Left forelimb (tissue), 1 donor: ENCODE results near the gene IPO13.

ENCODE experiments used
- DNase-seq: peaks from one replicate; pipeline ENCODE4 v3.0.0-alpha.2; 2018; ENCODE audit warnings: low spot score

The IPO13 gene

GRCh38 chr1:43987159-43987902 is 40.6 kb downstream of the IPO13 start:
- no peak for DNase-seq

GRCh38 chr1:43990271-43991199 is 43.8 kb downstream of the IPO13 start:
- DNase-seq = no peak

GRCh38 chr1:43991200-43991475 is 44.4 kb downstream of the IPO13 start:
- DNase-seq = no peak

- DNase-seq = peak; percentile 86
These were observed 44.9 kb downstream of the IPO13 start, which contains the start of gene CCDC24 for GRCh38 chr1:43991476-43992231. Gene CCDC24, plus strand, starts transcription at chr1:43991599. Its CDS starts 280 bp downstream, at chr1:43991879.

DNA sequence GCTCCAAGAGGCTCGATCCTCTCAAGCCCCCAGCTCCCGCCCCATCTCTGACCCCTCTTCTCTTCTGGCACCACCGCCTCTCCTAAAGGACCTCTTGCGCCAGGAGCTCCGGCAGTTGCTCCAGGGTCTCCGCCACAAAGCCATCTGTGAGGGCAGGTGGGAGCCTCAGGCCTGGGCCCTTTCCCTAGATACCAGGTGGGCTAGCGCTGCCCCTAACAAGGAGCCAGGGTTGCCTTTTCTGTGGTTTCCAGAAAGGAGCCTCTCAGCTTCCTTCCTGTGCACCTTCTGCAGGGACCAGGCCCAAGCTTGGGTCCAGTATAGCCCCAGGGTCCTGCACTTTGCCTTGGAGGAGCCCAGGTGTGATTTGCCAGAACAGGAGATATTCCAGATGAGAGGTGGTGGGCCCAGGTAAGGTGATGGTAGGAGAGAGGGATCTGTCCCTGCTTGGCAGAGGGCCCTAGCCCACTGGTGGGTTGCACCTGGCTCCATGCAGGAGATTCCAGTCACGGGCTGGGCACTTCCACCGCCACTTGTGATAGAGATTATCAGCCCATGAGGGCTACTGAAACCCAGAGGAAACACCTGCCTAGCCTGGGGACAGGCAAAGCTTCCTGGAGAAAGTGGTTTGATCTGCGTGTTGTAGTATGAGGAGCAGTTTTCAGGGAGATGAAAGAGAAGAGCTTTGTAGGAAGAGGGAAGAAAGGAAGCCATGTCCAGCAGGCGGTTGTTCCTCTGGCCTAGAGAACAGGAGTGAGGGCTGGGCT is 45.7 kb downstream of the IPO13 start:
- no peak for DNase-seq

DNA sequence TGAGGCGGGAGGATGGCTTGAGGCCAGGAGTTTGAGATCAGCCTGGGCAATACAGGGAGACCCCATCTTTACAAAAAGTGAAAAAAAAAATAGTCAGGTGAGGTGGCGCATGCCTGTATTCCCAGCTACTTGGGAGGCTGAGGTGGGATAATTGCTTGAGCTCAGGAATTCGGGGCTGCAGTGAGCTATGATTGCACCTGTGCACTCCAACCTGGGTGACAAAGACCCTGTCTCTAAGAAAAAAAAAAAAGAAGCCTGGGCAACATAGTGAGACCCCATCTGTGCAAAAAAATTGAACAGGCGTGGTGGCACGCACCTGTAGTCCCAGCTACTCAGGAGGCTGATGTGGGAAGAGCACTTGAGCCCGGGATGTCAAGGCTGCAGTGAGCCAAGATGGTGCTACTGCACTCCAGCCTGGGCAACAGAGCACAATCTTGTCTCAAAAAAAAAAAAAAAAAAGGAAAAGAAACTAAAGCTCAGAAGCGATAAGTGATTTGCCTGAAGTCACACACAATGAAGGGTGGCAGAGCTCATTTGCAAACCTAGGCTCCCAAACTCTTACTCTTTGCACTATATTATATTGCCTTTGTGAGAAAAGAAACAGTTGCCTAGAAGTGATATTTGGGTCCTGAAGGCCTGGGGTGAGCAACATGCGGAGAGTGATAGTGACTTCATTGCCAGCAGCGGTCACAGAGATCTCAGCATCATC is 46.6 kb downstream of the IPO13 start:
- DNase-seq = no peak

GRCh38 chr1:43994071-43994470 is 47.3 kb downstream of the IPO13 start:
- DNase-seq = no peak

- no peak for DNase-seq
These were observed 48.3 kb downstream of the IPO13 start for GRCh38 chr1:43994794-43995790.

DNA sequence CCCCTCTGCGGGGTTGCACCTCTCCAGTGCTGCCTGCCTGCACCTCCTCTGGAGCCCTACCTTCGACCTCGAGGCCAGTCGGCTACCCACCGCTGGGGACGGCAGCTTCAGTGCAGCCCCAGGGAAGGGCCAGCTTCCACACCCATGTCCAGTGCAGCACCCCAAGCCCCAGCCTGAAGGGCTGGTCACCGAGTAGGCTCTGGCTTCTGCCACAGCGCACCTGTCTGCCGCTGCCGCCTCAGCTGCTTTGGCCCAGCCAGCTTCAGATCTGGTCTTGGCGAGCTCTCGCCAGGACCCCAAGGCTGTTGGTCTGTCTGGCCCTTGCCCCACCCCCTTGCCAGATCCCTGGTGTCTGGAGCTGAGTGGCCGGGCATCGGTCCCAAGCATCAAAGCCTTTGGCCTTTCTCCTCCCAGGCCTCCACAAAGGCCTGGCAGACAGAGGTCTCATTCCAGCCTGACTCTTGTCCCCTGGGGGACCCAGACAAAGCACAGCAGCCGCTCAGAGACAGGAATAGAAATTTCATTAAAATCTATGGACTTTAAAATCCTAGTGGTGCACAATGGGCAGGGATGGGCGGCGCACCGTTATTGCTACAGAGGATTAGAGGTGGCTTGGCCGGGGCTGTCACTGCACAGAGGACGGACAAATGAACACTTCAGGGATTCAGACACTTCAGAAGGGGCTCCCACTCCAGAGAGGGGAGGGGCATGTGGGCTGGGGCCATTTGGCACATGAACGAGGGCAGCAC is 49.4 kb downstream of the IPO13 start:
- no peak for DNase-seq

GRCh38 chr1:43996733-43997115 is 50.0 kb downstream of the IPO13 start:
- no peak for DNase-seq

DNA sequence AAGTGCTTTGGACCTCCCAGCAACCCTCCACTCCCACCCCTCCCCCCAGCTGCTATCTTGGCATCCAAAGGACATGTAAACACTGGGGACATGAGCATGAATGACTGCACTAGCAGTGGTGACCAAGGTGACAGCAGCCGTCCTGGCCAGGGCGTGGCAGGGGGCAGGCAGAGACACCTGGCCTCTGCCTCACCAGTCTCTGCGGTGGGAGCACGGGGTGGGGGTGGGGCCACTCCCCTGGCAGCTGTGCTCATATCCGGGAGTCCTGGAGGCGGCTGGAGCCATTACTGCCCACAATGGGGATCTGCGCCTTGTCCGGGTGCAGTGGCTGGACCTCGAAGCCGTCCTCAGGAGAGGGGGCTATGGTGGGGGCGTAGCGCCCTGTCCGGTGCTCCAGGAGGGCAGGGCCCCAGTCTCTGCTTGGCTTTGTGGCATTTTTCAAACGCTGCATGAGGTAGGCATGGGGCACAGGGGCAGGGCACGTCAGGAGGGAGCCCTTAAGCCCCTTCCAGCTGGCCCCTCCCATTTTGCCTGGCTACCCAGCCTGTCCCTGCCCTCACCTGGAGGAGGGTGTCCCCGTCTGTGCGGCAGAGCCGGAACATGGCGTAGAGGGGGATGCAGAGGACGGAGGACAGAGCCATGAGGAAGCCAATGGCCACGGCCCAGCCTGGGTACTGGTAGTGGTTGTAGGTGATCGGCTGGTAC is 50.7 kb downstream of the IPO13 start:
- no peak for DNase-seq

- DNase-seq = no peak
These were observed 51.2 kb downstream of the IPO13 start for GRCh38 chr1:43998000-43998378.

DNA sequence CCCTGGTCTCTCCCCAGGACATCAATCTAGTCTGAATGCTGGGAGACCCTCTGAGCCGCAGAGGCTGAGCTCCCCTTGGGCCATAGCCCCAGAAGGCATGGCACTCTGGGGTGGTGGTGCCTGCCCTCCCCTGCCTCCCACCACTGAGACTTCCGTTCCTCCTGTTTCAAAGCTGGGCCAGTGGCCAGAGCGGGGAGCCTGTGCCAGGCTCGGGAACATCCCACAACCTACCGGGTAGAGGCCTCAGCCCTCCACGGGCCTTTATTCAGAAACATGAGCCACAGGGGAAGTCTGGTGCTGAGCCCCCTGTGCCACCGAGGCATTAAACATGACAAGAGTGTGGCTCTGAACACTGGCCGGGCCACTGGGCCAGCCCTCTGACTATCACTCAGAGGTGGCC is 52.7 kb downstream of the IPO13 start:
- no peak for DNase-seq

DNA sequence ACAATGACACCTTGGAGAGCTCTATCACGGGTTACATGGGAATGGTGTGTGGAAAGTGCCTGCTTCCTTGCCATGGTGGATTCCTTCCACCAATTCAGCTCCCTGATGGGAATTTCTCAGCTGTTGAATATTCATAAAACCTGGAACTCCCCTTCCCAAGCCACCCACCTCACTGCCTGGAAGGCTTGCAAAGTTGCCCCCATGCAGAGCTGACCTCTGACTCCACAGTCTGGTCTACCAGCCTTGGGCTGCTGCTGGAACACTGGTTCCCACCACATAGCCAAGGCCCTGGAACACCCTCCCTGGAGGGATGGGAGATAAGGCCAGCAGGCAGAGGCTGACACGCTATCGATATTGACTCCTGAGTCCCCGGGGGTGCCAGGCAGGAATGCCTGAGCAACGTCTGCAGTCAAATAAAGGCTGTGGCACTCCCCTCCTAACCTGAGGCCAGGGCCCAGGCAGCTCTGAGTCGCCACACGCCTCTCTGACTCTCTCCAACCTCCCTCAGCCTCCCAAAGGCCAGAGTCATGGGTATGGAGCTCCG is 53.4 kb downstream of the IPO13 start:
- DNase-seq = no peak

- no peak for DNase-seq
These were observed 55.4 kb downstream of the IPO13 start for GRCh38 chr1:44002165-44002564.

DNA sequence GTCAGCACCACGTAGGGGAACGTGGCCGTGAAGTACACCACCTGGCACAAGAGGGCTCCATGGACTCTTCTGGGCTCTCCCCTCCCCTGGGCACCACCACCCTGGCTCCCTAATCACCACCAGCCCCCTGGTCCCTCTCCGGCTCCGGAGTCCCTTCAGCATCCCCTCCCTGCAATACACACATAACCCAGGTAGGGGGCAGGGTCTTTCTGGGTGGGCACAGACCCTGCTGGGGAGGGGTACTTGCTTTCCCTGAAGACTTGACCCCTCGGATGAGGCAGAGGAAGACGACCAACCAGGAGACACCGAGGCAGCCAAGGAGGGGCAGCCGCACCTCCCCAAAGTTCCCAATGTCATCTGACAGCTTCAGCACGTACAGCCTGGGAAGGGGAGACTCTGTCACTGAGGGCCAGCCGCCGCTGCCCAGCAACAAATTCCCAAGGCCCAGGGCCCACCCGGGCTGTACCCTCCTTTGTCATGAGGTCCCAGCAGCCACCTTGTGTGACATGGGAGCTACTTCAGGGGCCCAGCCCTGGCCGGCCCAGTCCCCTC is 55.9 kb downstream of the IPO13 start:
- no peak for DNase-seq

DNA sequence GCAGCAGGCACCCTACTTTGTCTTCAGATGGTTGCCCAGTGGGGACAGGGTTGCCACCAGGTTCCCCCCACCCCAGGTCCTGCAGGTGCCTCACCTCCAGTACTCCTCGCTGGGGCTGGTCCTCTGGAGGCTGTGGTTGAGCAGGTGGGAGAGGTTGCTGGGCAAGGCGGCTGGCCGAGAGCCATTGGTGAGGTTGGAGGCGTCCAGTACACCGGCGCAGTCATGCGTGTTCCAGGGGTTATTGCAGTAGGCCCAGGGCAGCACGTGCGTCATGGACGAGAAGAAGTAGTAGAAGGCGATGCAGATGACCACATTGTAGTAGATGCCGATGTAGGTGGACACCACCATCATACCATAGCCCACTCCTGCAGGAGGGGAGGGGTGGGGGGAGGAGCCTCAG is 61.5 kb downstream of the IPO13 start:
- no peak for DNase-seq

GRCh38 chr1:44010935-44011471 is 64.3 kb downstream of the IPO13 start:
- no peak for DNase-seq
